ENCODE results near the gene PSD2.
"Not testable (repeated sequence)": the region's sequence is repeated elsewhere in the genome, so short reads cannot be mapped to it uniquely, and the experiment has no call there.

Gene PSD2

GRCh38 chr5:139792218-139792617 lies 3.4 kb upstream of the PSD2 start:
- no peak for DNase-seq

- not testable (repeated sequence) for DNase-seq
Measured at GRCh38 chr5:139792655-139793054, 3.0 kb upstream of the PSD2 start.

DNA sequence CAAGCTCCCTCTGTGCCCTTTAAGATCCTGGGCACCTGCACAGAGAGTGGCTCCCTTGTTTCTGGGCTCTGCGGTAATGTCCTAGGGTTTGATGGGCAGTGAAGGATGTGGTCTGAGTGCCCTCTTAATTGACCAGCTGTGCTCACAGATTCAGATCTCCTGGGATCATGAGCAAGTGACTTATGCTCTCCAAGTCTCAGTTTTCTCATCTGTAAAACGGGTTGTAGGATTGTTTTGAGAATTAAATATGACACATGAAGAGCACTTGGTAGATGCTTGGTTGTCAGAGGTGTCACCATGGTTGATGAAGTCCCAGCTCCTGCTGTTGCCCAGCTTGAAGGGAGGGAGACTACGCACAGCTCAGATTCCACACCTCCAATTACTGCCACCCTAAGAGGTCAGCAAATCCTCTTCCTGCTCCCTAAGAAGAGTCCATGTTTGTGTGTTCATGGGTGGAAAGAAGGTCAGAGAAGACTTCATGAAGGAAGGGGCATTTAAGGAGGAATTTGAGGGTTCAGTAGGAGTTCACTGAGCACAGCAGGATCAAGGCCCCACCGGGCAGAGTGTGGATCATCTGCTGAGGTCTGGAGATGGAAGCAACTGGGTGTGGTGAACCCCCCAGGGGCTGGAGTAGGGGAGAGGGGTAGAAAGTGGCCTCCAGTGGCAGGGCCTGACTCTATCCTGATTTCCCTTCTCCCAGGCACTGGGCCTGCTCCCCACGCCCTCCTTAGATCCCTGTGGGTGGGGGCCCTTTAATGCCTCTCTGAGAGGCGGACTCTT lies 1.4 kb upstream of the PSD2 start:
- no peak for DNase-seq

DNA sequence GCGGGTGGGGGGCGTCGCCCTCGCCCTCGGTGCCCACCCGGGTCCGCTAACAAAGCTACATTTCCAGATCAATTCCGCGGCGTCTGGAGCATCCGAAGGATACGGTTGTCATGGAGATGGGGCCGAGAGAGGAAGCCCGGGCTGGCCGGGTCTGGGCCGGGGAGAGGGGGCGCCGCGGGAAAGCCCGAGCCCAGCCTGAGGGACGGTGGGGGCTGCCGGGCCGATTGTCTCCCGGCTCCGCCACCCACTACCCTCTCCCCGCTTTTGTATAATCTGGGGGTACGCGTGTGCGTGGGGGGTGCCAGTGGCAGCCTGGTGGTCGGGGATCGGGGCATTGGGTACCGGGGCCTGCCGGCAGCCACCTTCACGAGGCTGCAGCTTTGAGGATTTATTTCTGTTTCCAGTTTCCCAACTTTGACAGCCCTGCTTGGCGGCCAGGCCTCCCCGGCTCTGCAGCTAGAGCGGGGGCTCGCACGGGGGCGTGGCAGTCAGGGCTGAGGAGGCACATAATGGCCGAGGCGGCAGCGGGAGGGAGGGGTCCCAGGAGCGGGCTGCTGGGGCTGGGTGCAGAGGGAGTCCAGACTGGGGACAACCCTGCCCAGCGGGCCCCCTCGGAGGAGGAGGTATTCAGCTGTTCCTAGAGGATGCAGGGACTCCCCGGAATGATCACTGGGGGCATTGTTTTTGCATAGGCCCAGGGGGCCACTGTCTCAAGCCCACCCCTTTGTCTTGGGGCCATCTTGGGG lies 626 bp downstream of the PSD2 start:
- no peak for DNase-seq

- no peak for DNase-seq
Measured at GRCh38 chr5:139797335-139797734, 1.7 kb downstream of the PSD2 start.

- no peak for DNase-seq
Measured at GRCh38 chr5:139797856-139798510, 2.4 kb downstream of the PSD2 start.

DNA sequence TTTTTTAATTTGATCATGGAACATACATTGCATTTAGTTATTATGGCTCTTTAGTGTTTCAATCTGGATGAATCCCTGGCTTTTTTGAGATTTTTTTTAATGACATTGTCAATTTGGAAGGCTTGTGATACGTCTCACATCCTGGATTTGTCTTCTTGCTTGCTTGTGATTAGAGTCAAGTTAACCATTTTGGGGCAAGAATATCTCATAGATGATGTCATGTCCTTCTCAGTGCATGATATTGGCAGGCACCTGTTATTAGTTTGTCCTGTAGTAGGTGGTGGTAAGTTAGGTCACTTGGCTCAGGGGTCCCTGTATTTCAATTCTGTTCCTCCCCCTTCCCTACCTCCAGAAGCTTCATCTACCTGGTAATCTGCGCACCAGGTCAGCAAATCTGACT lies 3.3 kb downstream of the PSD2 start:
- no peak for DNase-seq

GRCh38 chr5:139799359-139799758 lies 3.8 kb downstream of the PSD2 start:
- DNase-seq = no peak

DNA sequence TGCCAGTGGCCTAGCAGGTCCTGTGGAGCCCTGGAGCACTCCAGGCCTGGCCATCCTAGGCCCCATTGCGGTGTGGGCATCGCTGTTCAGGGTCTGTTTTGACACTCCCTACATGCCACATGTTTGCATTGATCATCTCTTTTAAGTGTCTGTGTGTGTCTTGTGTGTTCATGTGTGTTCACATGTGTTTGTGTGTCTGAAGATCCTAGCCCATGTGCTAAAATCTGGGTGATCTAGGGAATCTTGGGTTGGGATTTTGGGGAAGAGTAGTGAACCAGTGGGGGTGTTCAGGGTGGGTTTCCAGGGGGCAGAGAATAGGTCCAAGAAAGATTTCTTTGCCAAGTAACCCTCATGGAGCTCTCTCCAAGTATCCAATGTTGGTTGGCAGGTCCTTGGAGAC lies 8.4 kb downstream of the PSD2 start:
- DNase-seq = no peak

GRCh38 chr5:139804800-139805397 lies 9.3 kb downstream of the PSD2 start:
- no peak for DNase-seq

- no peak for DNase-seq
Measured at GRCh38 chr5:139805545-139805944, 9.9 kb downstream of the PSD2 start.

GRCh38 chr5:139806111-139806510 lies 10.5 kb downstream of the PSD2 start:
- DNase-seq = no peak

- DNase-seq = no peak
Measured at GRCh38 chr5:139806726-139807646, 11.4 kb downstream of the PSD2 start.

DNA sequence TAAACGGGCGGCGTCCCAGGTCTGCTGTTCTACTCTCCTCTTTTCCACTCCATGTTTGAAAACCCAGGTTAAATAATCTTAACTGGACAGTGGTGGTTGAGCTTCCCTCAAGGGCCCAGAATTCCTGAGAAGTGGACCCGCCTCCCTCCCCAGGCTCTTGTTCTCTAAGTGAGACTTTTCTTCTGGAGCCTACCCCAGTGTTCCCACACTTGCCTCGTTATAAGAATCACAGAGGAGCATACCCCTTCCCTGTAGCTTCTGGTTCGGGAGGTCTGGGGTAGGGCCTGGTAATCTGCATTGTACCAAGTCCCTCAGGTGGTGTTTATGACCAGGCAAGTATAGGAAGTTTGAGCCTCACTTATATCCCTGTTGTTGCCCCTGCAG lies 12.0 kb downstream of the PSD2 start:
- no peak for DNase-seq

DNA sequence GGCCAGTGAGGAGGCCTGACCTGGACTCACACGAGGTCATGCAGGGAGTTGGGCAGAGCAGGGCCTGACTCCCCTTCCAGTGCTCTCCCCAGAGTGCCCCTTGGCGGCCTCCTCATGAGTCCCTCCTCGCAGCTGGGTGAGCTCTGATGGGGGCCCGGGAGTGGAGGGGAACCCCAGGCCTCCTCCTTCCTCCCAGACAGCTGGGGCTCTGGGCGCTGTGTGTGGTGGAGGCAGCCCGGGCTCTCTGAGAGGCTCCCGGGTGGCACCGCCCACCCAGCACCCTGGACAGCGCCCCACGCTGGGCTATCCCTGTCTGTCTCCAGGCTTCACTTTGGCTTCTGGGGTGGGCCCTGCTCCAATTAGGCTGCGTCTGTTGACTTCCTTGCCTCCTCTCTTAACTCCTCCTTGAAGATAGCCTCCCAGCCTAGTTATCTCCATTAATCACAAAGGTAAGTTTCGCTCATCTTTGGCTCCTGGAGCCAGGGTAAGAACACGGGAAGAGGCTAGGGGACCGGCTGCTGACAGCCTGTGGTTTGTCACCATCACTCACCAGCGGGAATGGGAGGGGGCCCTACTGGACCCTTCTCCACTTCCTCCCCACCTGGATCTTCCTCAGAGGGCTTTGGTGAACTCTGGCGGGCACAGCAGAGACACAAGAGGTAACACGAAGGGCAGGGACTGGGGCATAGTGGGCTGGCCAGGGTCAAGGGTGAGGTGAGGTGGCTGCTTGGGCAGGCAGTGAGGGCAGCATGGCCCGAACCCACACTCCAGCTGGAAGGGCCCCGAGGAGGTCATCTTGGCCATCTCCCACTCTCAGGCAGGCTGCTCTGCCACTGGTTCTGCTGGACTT lies 13.1 kb downstream of the PSD2 start:
- peak; percentile 46 for DNase-seq

DNA sequence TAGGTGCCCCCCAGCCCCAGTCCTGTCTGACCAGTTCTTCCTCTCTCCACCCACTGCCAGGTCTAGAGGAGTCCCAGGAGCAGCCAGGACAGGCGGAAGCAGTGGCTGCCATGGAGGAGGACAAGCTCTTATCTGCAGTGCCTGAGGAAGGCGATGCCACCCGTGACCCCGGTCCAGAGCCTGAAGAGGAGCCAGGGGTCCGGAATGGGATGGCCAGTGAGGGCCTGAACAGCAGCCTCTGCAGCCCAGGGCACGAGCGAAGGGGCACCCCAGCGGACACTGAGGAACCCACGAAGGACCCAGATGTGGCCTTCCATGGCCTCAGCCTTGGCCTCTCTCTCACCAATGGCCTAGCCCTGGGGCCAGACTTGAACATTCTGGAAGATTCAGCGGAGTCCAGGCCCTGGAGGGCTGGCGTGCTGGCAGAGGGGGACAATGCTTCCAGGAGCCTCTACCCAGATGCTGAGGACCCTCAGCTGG lies 13.8 kb downstream of the PSD2 start:
- DNase-seq = no peak

GRCh38 chr5:139810341-139811273 lies 15.0 kb downstream of the PSD2 start:
- no peak for DNase-seq

- DNase-seq = no peak
Measured at GRCh38 chr5:139811274-139811607, 15.6 kb downstream of the PSD2 start.

- DNase-seq = no peak
Measured at GRCh38 chr5:139812323-139812722, 16.7 kb downstream of the PSD2 start.

All from fibroblast of skin of scalp (primary cell).